ENCODE measurements around the gene VASH1.

VASH1 gene

GRCh38 chr14:76782885-76783566 lies 21.8 kb downstream of the VASH1 start:
- TF ChIP-seq CTCF (IDR thresholded peaks at IDR 0.05; ENCODE audit: low read depth, low read length): no peak
- DNase-seq (ENCODE audit: extremely low read depth, low read depth): no peak

GRCh38 chr14:76784266-76784874 lies 23.1 kb downstream of the VASH1 start:
- DNase-seq (ENCODE audit: extremely low read depth, low read depth): no peak
- no peak for TF ChIP-seq CTCF (IDR thresholded peaks at IDR 0.05; ENCODE audit: low read depth, low read length)

GRCh38 chr14:76784881-76785280 lies 23.6 kb downstream of the VASH1 start:
- peak; percentile 90 for TF ChIP-seq CTCF (IDR thresholded peaks at IDR 0.05; ENCODE audit: low read depth, low read length)
- DNase-seq (ENCODE audit: extremely low read depth, low read depth): no peak

- no peak for TF ChIP-seq CTCF (IDR thresholded peaks at IDR 0.05; ENCODE audit: low read depth, low read length)
- no peak for DNase-seq (ENCODE audit: extremely low read depth, low read depth)
These were observed 25.3 kb downstream of the VASH1 start for GRCh38 chr14:76786601-76787000.

GRCh38 chr14:76792422-76792821 lies 31.2 kb downstream of the VASH1 start:
- no peak for TF ChIP-seq CTCF (IDR thresholded peaks at IDR 0.05; ENCODE audit: low read depth, low read length)

GRCh38 chr14:76793324-76793723 lies 32.1 kb downstream of the VASH1 start:
- TF ChIP-seq CTCF (IDR thresholded peaks at IDR 0.05; ENCODE audit: low read depth, low read length): no peak
- no peak for DNase-seq (ENCODE audit: extremely low read depth, low read depth)

More at GRCh38 chr14:76792422-76792821, 31.2 kb downstream of the VASH1 start:
- no peak for DNase-seq (ENCODE audit: extremely low read depth, low read depth)

GRCh38 chr14:76793956-76794355 lies 32.7 kb downstream of the VASH1 start:
- no peak for DNase-seq (ENCODE audit: extremely low read depth, low read depth)
- TF ChIP-seq CTCF (IDR thresholded peaks at IDR 0.05; ENCODE audit: low read depth, low read length): no peak

Data from AG09319 (cell line).